Mammary epithelial cell (primary cell): ENCODE measurements around the gene SPTB.

Experiments
- CTCF ChIP-seq, 2 donors: IDR thresholded peaks in 1 of 2; conservative IDR thresholded peaks in 1 of 2; 2 replicates each; pipeline ENCODE4 v1.5.1; 2011 to 2012; ENCODE audit warnings: inconsistent platforms in 2 of 2, low read length in 2 of 2, mild to moderate bottlenecking in 2 of 2, control low read depth in 1 of 2, low read depth in 1 of 2; ENCODE audit not compliant: insufficient read depth in 1 of 2; ENCODE audit errors: extremely low read depth in 1 of 2
- EZH2 ChIP-seq: IDR thresholded peaks from 2 replicates; pipeline ENCODE4 v1.6.1; 2012; ENCODE audit warnings: low read length, inconsistent platforms, borderline replicate concordance

DNA sequence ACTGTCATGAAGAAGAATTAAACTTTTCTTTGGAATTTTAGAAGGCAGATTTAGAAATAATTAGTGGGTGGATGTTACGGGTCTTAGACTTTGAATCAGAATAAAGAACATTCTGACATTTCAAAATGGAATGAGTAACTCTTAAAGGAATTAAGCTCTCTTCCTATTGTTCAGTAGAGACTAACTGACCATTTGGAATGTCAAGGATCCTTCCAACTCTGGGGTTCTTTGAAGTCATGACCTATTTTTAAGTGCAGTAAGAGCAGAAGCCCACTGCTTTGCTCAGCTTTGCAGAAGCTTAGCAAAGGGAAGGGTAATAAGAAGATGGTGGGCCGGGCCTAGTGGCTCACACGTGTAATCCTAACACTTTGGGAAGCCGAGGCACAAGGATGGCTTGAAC lies 38.5 kb upstream of the SPTB start:
- TF ChIP-seq CTCF (conservative IDR thresholded peaks at IDR 0.05 in 1 of 2, IDR thresholded peaks at IDR 0.05 in 1 of 2; ENCODE audit: extremely low read depth in 1 of 2, insufficient read depth in 1 of 2, low read depth in 1 of 2, low read length in 2 of 2) (no peak), EZH2 (no peak)
